Activated CD8-positive, alpha-beta memory T cell treated with anti-CD3 and anti-CD28 coated beads, Interleukin-2, amount 50 U/mL, for 24 hours (primary cell): ENCODE results near the gene OR51B4.
"Not testable (repeated sequence)": the region's sequence is repeated elsewhere in the genome, so short reads cannot be mapped to it uniquely, and the experiment has no call there.

Experiments used
- DNase-seq: peaks from one replicate; pipeline ENCODE4 v3.0.0-alpha.2; 2020; ENCODE audit errors: extremely low read depth

OR51B4 gene, protein sequence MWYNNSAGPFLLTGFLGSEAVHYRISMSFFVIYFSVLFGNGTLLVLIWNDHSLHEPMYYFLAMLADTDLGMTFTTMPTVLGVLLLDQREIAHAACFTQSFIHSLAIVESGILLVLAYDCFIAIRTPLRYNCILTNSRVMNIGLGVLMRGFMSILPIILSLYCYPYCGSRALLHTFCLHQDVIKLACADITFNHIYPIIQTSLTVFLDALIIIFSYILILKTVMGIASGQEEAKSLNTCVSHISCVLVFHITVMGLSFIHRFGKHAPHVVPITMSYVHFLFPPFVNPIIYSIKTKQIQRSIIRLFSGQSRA

GRCh38 chr11:5301846-5302245, at the start of gene OR51B4:
Gene OR51B4, minus strand, starts transcription at chr11:5301946. Its CDS starts 0 bp downstream, at chr11:5301946.
- no peak for DNase-seq

- no peak for DNase-seq
These were observed 49.5 kb upstream of the OR51B4 start, which contains the start of gene OR51B6 for GRCh38 chr11:5351208-5351607. Gene OR51B6, plus strand, starts transcription at chr11:5351508. Its CDS starts 0 bp downstream, at chr11:5351508.

DNA sequence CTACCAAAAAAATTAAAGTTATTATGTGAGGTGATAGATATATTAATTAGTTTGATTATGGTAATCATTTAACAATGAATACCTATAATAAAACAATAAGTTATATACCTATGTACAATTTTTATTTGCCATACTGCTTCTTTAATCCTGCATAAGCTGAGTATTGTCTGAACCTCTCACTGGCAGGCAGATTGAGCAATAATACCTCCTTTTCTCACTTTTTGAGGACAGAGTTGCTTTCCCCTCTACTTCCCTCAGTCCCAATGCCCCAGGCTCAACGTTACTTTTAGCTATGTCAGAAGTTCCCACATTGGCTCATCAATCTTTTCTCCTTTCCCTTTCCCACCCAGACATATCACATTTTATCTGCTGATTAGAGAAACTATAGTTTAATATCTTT, 47.8 kb upstream of the OR51B4 start:
- no peak for DNase-seq

- no peak for DNase-seq
These were observed 46.9 kb upstream of the OR51B4 start for GRCh38 chr11:5348551-5349194.

DNA sequence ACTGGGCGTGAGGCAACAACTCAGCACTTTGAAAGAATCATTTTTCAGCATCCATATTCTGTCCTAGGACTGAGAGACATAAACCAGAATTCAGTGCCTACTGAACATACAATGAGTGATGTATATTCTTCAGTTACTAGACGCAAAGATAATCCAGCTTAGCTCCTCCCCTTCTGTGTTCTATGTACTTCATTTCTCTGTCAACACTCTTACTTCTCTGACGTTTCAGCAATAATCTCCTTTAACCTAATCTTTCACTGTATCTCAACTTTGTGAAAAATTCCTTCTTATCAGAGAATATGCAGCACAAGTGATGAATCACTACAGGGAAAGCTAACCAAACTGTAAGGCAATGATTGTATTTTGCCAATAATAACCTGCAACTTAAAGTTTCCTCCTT, 44.1 kb upstream of the OR51B4 start:
- no peak for DNase-seq

GRCh38 chr11:5343474-5344335, 42.0 kb upstream of the OR51B4 start, which contains the start of gene OR51B5:
Gene OR51B5, minus strand, starts transcription at chr11:5343524. Its CDS starts 0 bp downstream, at chr11:5343524.
- no peak for DNase-seq

GRCh38 chr11:5339771-5340322, 38.1 kb upstream of the OR51B4 start:
- no peak for DNase-seq

DNA sequence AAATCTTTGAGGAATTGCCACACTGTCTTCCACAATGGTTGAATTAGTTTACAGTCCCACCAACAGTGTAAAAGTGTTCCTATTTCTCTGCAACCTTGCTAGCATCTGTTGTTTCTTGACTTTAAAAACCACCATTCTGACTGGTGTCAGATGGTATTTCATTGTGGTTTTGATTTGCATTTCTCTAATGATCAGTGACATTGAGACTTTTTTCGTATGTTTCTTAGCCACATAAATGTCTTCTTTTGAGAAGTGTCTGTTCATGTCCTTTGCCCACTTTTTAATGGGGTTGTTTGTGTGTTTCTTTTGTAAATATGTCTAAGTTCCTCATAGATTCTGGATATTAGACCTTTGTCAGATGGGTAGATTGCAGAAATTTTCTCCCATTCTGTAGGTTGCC, 35.5 kb upstream of the OR51B4 start:
- DNase-seq = not testable (repeated sequence)

DNA sequence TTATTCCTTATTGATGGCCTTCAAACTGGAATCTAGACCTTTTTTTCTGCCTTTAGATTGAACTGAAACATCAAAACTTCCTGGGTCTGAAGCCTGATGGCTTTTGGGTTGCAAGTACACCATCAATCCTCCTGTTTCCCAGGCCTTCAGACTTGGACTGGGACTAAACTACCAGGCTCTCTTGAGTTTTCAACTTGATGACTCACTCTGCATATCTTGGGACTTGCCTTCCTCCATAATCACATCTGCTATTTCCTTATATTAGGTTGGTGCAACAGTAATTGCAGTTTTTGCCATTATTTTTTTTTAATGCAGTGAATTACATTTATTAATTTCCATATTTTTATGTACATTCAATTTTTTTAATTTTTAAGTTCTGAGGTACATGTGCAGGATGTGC, 34.6 kb upstream of the OR51B4 start:
- DNase-seq = no peak

DNA sequence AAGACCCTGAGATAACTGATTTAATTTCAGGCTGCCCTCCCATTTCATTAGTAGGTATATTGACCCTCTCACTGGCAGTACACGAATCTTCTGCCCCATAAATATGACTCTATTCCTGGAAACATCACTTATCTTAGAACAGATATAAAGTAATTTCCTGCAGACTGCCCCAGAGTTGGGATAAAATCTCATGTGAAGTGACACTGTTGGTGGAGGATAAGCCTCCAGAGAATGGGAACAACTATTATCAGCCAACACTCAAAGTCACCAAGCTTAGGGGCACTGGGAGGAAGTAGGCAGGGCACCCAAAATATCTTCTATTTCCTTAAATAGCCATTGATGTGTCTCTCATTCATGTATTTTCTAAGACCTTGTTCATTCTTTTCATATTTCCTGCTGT, 33.4 kb upstream of the OR51B4 start:
- DNase-seq = no peak

DNA sequence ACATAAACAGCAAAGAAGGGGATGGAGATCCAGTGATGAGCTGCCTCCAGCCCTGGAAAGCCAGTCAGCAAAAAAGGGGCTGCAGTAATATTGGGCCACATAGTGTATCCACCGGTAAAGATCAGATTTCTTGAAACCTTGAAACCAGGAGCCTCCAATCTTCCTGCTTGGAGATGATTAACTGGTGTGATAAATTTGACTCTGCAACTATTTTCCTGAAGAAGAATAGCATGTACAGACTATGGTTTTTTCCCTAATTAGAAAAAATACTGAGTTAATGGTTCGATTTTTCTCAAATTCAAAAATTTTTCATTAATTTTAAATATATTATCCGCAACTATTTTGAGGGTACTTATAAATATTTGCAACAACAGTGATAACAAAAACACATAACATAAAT, 22.5 kb upstream of the OR51B4 start, which contains the start of gene OR51B2:
OR51B2 (minus strand) TSS at position 101 of the 400 bp plus-strand sequence; CDS start at position 101, 0 bp downstream.
- DNase-seq = no peak

GRCh38 chr11:5317292-5317691, 15.5 kb upstream of the OR51B4 start:
- DNase-seq = no peak

- not testable (repeated sequence) for DNase-seq
These were observed 11.7 kb upstream of the OR51B4 start for GRCh38 chr11:5313326-5314023.

GRCh38 chr11:5310423-5310822, 8.7 kb upstream of the OR51B4 start:
- DNase-seq = no peak

DNA sequence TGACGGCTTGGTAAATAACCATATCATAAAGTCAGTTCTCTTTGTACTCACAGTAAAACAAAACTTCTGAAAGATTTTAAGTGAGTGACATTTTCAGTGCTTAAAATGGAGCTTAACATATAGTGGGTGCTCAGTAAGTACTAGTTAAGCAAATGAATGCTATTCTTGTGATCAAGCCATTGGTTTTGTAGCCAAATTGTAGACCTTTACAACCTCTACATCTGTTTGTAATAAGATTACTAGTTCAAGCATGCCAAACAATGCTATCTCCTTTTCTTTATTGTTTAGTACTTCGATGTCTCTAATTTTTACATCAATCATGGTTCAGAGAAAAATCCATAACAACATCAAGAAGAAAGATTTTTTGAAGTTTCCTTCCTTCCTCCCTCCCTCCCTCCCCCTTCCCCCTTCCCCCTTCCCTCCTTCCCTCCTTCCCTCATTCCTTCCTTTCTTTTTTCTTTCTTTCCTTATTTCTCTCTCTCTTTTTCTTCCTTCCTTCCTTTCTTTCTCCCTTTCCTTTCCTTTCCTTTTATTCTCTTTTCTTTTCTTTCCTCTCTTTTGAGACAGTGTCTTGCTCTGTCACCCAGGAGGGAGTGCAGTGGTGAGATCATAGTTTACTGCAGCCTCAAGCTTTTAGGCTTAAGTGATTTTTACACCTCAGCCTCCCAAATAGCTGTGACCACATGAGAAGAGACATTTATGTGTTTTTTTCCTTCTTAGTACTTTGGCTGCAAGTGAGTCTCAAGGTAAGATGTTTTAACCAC, 5.7 kb upstream of the OR51B4 start:
- DNase-seq = no peak

DNA sequence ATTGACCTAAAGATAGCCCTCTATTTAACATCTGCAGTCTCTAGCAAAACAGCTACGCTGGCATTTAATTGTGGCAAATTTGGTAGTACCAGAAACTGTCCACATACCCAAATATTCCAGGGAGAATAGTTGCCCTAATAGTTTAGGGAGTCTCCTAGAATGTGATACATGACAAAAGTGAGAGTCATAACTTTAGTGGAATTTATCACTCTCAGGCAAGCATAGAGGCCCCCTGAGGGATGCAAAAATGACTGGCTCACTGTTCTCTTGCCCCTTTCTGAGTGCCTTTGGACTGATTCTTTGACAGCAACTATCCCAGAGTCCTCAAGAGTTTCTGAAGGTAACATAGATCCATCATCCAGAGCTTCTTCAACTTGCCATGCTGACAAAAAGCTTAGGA, 2.3 kb upstream of the OR51B4 start:
- no peak for DNase-seq

DNA sequence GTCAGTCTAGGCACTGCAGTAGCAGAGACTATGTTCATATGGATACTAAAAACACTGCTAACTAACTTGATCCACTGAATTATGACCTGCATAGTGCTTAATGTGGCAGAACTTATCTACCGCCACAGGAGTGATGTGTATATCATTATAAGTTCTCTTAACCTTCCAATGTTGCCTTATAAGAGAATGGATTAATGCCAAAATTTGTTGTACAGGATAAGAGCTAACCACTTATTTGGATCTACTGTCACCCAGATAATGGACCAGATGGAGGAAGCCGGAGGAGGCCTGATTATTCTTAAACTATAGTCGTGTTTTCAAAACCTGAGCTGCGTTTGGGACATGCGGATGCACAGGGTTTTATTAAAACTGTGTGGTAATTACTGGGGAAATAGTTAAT, 1.9 kb upstream of the OR51B4 start:
- no peak for DNase-seq

DNA sequence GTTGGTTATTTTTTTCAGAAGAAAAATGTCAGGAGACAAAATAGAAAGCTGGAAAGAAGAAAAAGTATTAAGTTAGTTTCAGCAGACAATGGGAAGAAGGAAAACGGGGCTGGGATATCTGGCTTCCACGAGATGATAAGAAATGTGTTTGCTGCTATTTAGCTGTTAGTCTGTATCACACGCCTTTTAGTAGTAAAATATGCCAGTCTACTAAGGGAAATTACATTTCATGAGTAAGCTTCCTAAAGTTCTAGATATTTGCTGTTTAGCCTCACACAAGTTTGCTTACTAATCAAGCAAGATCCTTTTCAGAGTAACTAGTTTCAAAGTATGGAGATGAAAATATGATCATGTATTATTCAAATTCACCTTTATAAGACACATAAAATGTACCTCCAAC, 1.5 kb downstream of the OR51B4 start:
- no peak for DNase-seq

GRCh38 chr11:5298451-5298850, 3.3 kb downstream of the OR51B4 start:
- no peak for DNase-seq

- DNase-seq = no peak
These were observed 3.9 kb downstream of the OR51B4 start for GRCh38 chr11:5297721-5298323.
